ENCODE results near the gene SEC14L1. TPM values are rescaled to one million over a fixed set of nuclear protein-coding genes. Genes with fewer than 3 reads are reported as not detected.
A peak's percentile ranks its signal among the peaks of the same experiment; 100 is the strongest.

Gene SEC14L1
- total and polyA plus RNA-seq, 2 of the 8 experiments (the other 6 are each of a cell fraction or from before 2014, with no cell fraction given) = 27.2 to 74.4 TPM

DNA sequence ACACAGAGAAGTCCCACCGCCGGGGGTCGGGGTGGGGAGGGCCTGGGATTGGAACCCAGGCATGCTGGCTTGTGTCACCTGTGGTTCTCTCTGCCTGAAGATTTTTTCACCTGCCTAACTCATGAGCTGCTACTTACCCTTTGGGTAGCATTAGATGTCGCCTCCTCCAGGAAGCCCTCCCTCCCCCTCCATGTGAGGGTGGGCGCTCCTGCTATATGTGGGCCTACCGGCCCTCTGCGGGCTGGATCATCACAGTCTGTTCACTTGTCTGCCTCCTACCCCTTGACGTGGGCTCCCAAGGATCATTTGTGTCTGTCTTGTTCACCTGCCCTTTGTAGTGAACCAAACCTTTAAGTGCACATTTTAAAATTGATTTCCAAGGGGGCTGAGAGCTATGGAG, 106.8 kb downstream of the SEC14L1 start:
- 0 out of 2 replicates have a peak overlapping the region, but pooled peaks have one; percentile 17 for H2BK12ac ChIP-seq (ENCODE audit: low read depth, low read length)
- no peak overlapping the region for H3K56ac ChIP-seq (replicated peaks; ENCODE audit: insufficient read length, low read depth, low read length)
- H3K4ac ChIP-seq (replicated peaks; ENCODE audit: insufficient read length, low read depth, low read length) = no peak overlapping the region
- no peak overlapping the region for H4K5ac ChIP-seq (ENCODE audit: insufficient read length, low read depth, low read length)
- no peaks in the 10 kb centered on the region; the same call in 1 of the 2 replicates for H3K23me2 ChIP-seq (ENCODE audit: low read depth, low read length)
- no peak overlapping the region; the same call in 1 of the 2 replicates for H2BK20ac ChIP-seq (ENCODE audit: low read length)
- H3K18ac ChIP-seq (ENCODE audit: extremely low read depth, low read length) = no peak overlapping the region
- H3K4me2 ChIP-seq (ENCODE audit: insufficient read depth in 1 of 2, low read depth in 2 of 2, low read length in 2 of 2) = peak overlapping the region; percentile 0 to 80; a peak in 3 of 4 replicates
- H3K14ac ChIP-seq (ENCODE audit: insufficient read length) = no peak overlapping the region
- WGBS, 2 experiments (ENCODE audit: extremely low coverage in 1 of 2, insufficient coverage in 1 of 2, insufficient read length in 1 of 2, insufficient replicate concordance in 2 of 2, low coverage in 1 of 2, low lambda C conversion rate in 2 of 2, missing lambda C conversion rate in 1 of 2) = 83% methylated on average over 3 of the region's 8 CpGs; no CpG with 5 or more reads in 1 of the 2 experiments
- no peak overlapping the region for H2BK15ac ChIP-seq (ENCODE audit: low read length)
- no peak overlapping the region for H2AK5ac ChIP-seq (ENCODE audit: low read depth, low read length)
- H2BK5ac ChIP-seq (ENCODE audit: low read depth, low read length) = no peak overlapping the region
- DNase-seq (ENCODE audit: low read depth in 1 of 2, low spot score in 2 of 2) (no peak), FAIRE-seq (no peak)
- H3K79me2 ChIP-seq (ENCODE audit: control insufficient read depth in 1 of 2, insufficient read depth in 2 of 2, low read length in 2 of 2) = no peaks in the 10 kb centered on the region
- peaks cover 0 to 5% of the 10 kb centered on the region in 2 experiments for H4K20me1 ChIP-seq (replicated peaks in 1 of 2; ENCODE audit: control insufficient read depth in 1 of 2, insufficient read depth in 2 of 2, low read length in 2 of 2)
- H3K27me3 ChIP-seq (replicated peaks in 1 of 4; ENCODE audit: control insufficient read depth in 3 of 4, extremely low read depth in 1 of 4, insufficient read depth in 3 of 4, low read length in 3 of 4) = peaks cover 0 to 9% (median 3%) of the 10 kb centered on the region in 4 experiments; a peak in 4 of 7 replicates
- H3K36me3 ChIP-seq (ENCODE audit: control insufficient read depth in 2 of 4, insufficient read depth in 4 of 4, low read length in 3 of 4) = no peaks in the 10 kb centered on the region
- no peak overlapping the region for H3K27ac ChIP-seq (ENCODE audit: low read depth, low read length)
- H2BK120ac ChIP-seq (replicated peaks; ENCODE audit: low read depth, low read length) = no peak overlapping the region
- H2AFZ ChIP-seq (ENCODE audit: low read length) = peak overlapping the region; percentile 71; the same call in 1 of the 2 replicates
- peak overlapping the region in 3 of 4 experiments; percentile 46 to 76 (median 53); a peak in 4 of 8 replicates for H3K4me3 ChIP-seq (ENCODE audit: extremely low read depth in 1 of 4, insufficient read depth in 2 of 4, low read depth in 3 of 4, low read length in 4 of 4)
- no peaks in the 10 kb centered on the region for H3K9me3 ChIP-seq (ENCODE audit: insufficient read depth in 2 of 2, low read depth in 1 of 2, low read length in 1 of 2)
- H4K91ac ChIP-seq (replicated peaks; ENCODE audit: insufficient read length, low read length) = peak overlapping the region; percentile 34
- H3K4me1 ChIP-seq (replicated peaks in 1 of 4; ENCODE audit: control insufficient read depth in 3 of 4, insufficient read depth in 4 of 4, low read length in 3 of 4) = peaks cover 0 to 4% (median 1%) of the 10 kb centered on the region in 4 experiments; a peak in 2 of 7 replicates
- H3K23ac ChIP-seq (ENCODE audit: insufficient read length) = no peak overlapping the region
- H3K79me1 ChIP-seq (ENCODE audit: low read depth, low read length) = no peaks in the 10 kb centered on the region
- ChIA-PET CTCF (ENCODE audit: partially characterized antibody) (interaction anchor here (0.6 to 2.2 kb wide), 9 partner anchors 20 to 191 kb away, joined by 3 to 8 read pairs (median 4); no protein-coding TSS in a partner anchor), POLR2A (ENCODE audit: partially characterized antibody) (no interaction called here)
- no peak overlapping the region for H3K9ac ChIP-seq (replicated peaks in 1 of 4; ENCODE audit: extremely low read depth in 1 of 4, low read depth in 3 of 4, low read length in 3 of 4)
- H4K8ac ChIP-seq (ENCODE audit: extremely low read depth, insufficient read depth, low read length) = 0 out of 2 replicates have a peak overlapping the region, but pooled peaks have one; percentile 71
- no peak for TF ChIP-seq SP2 (IDR thresholded peaks at IDR 0.05; ENCODE audit: low read length)
- TF ChIP-seq, protein P1, sequence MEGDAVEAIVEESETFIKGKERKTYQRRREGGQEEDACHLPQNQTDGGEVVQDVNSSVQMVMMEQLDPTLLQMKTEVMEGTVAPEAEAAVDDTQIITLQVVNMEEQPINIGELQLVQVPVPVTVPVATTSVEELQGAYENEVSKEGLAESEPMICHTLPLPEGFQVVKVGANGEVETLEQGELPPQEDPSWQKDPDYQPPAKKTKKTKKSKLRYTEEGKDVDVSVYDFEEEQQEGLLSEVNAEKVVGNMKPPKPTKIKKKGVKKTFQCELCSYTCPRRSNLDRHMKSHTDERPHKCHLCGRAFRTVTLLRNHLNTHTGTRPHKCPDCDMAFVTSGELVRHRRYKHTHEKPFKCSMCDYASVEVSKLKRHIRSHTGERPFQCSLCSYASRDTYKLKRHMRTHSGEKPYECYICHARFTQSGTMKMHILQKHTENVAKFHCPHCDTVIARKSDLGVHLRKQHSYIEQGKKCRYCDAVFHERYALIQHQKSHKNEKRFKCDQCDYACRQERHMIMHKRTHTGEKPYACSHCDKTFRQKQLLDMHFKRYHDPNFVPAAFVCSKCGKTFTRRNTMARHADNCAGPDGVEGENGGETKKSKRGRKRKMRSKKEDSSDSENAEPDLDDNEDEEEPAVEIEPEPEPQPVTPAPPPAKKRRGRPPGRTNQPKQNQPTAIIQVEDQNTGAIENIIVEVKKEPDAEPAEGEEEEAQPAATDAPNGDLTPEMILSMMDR (IDR thresholded peaks at IDR 0.05; ENCODE audit: control extremely low read depth in 1 of 3, insufficient read depth in 1 of 3, low read depth in 1 of 3, low read length in 3 of 3) = no peak
- TF ChIP-seq NANOG (IDR thresholded peaks at IDR 0.05; ENCODE audit: insufficient read depth, low read depth, low read length, poor library complexity, severe bottlenecking) = no peak
- TF ChIP-seq RAD21 (IDR thresholded peaks at IDR 0.05 in 1 of 2, conservative IDR thresholded peaks at IDR 0.05 in 1 of 2; ENCODE audit: low read depth in 2 of 2, low read length in 2 of 2) = no peak
- TF ChIP-seq, protein P2, sequence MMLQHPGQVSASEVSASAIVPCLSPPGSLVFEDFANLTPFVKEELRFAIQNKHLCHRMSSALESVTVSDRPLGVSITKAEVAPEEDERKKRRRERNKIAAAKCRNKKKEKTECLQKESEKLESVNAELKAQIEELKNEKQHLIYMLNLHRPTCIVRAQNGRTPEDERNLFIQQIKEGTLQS (IDR thresholded peaks at IDR 0.05; ENCODE audit: insufficient read depth, low read depth, low read length) = no peak
- no peak for TF ChIP-seq TCF12 (IDR thresholded peaks at IDR 0.05; ENCODE audit: low read depth, low read length)
- no peak for TF ChIP-seq CBX5 (IDR thresholded peaks at IDR 0.05; ENCODE audit: low read depth, low read length)
- no peak for TF ChIP-seq CTBP2 (IDR thresholded peaks at IDR 0.05; ENCODE audit: borderline replicate concordance, insufficient read depth, insufficient read length, low read length)
- TF ChIP-seq KDM1A (IDR thresholded peaks at IDR 0.05; ENCODE audit: borderline replicate concordance, low read length) = no peak
